HepG2 (cell line): ENCODE measurements around the gene PCBD2. TPM values are rescaled to one million over a fixed set of nuclear protein-coding genes. Genes with fewer than 3 reads are reported as not detected.

Source experiments
- AGO1 ChIP-seq: fragments of 200-400 bp; formaldehyde crosslinking; IDR thresholded peaks from 2 replicates; pipeline ENCODE4 v1.6.1; 2017; ENCODE audit warnings: mild to moderate bottlenecking, low read depth, low read length, moderate library complexity; ENCODE audit not compliant: poor library complexity, severe bottlenecking
- ARID2 ChIP-seq: sonication (generic); formaldehyde crosslinking; IDR thresholded peaks from 2 replicates; pipeline ENCODE4 v1.8.1; 2022; ENCODE audit warnings: mild to moderate bottlenecking, missing genetic modification reagents, borderline replicate concordance
- GATAD1 ChIP-seq: IDR thresholded peaks from 2 replicates; pipeline ENCODE4 v1.6.1; 2016; ENCODE audit warnings: missing genetic modification reagents, missing compliant biosample characterization
- HHEX ChIP-seq: IDR thresholded peaks from 2 replicates; pipeline ENCODE4 v1.6.1; 2016; ENCODE audit warnings: control low read depth
- ISL2 ChIP-seq: sonication (generic); formaldehyde crosslinking; IDR thresholded peaks from 2 replicates; pipeline ENCODE4 v1.5.0; 2020; ENCODE audit warnings: missing genetic modification reagents
- NR2C2 ChIP-seq: sonication (generic); formaldehyde crosslinking; IDR thresholded peaks from 2 replicates; pipeline ENCODE4 v1.4.0; 2020; ENCODE audit warnings: missing genetic modification reagents, mild to moderate bottlenecking, moderate library complexity, borderline replicate concordance
- POGZ ChIP-seq: sonication (generic); formaldehyde crosslinking; IDR thresholded peaks from 2 replicates; pipeline ENCODE4 v1.4.0; 2020; ENCODE audit warnings: mild to moderate bottlenecking, missing genetic modification reagents
- SMC3 ChIP-seq: IDR thresholded peaks from 2 replicates; pipeline ENCODE4 v1.6.1; 2011; ENCODE audit warnings: low read length, improper control_type of control experiment
- TAF1 ChIP-seq: sonication (generic); formaldehyde crosslinking; IDR thresholded peaks from 2 replicates; pipeline ENCODE4 v1.4.0; 2020; ENCODE audit warnings: missing genetic modification reagents
- TP53 ChIP-seq: sonication (generic); formaldehyde crosslinking; conservative IDR thresholded peaks from 2 replicates; pipeline ENCODE4 v1.4.0; 2020; ENCODE audit warnings: missing genetic modification reagents
- ZNF143 ChIP-seq: sonication (generic); formaldehyde crosslinking; IDR thresholded peaks from 2 replicates; pipeline ENCODE4 v1.4.0; 2020; ENCODE audit warnings: missing genetic modification reagents
- ZNF264 ChIP-seq: sonication (generic); formaldehyde crosslinking; IDR thresholded peaks from 2 replicates; pipeline ENCODE4 v1.4.0; 2020; ENCODE audit warnings: missing genetic modification reagents
- ZNF629 ChIP-seq: sonication (generic); formaldehyde crosslinking; conservative IDR thresholded peaks from 2 replicates; pipeline ENCODE4 v1.5.0; 2020; ENCODE audit warnings: missing genetic modification reagents
- ZNF777 ChIP-seq: sonication (generic); formaldehyde crosslinking; IDR thresholded peaks from 2 replicates; pipeline ENCODE4 v1.4.0; 2020; ENCODE audit warnings: missing genetic modification reagents
- ZSCAN5A ChIP-seq: sonication (generic); formaldehyde crosslinking; IDR thresholded peaks from 2 replicates; pipeline ENCODE4 v1.8.0; 2022; ENCODE audit warnings: mild to moderate bottlenecking, missing genetic modification reagents, borderline replicate concordance
- polyA plus RNA-seq, 8 experiments: library from polyadenylated mRNA; depleted of rRNA in 3 of 8; stranded (reverse) in 7 of 8; unstranded in 1 of 8; fragments of >200 nt; fragmentation: Illumina TruSeq in 4 of 8; extraction: Trizol in 4 of 8; gene quantifications; 2 replicates each; pipeline versions ENCODE4 v1.2.1 to v1.2.3, GENCODE V29; 2011 to 2016; ENCODE audit warnings: low read depth in 4 of 8, missing spikeins in 1 of 8, mixed read lengths in 1 of 8; ENCODE audit not compliant: insufficient read depth in 1 of 8
- total RNA-seq, 5 experiments: library from RNA; depleted of rRNA; stranded (reverse); fragments of >200 nt; fragmentation: Illumina TruSeq; extraction: Trizol; gene quantifications; 2 replicates each; pipeline ENCODE4 v1.2.3, GENCODE V29; 2016; ENCODE audit warnings: low read depth in 1 of 5
- TF ChIP-seq, protein P1 (sequence below), 2 experiments: sonication (generic) in 1 of 2; formaldehyde crosslinking in 1 of 2; IDR thresholded peaks; 2 replicates each; pipeline versions ENCODE4 v1.4.0 to v1.6.1; 2018 to 2020; ENCODE audit warnings: missing genetic modification reagents in 2 of 2, borderline replicate concordance in 1 of 2, low read depth in 1 of 2, mild to moderate bottlenecking in 1 of 2, missing biosample characterization in 1 of 2
- TF ChIP-seq, protein P2 (sequence below): sonication (generic); formaldehyde crosslinking; IDR thresholded peaks from 2 replicates; pipeline ENCODE4 v1.5.1; 2020; ENCODE audit warnings: missing genetic modification reagents, mild to moderate bottlenecking, borderline replicate concordance

PCBD2 gene
- total and polyA plus RNA-seq, 2 of the 13 experiments (the other 11 are each of a cell fraction or from before 2014, with no cell fraction given), result 5.5 to 12.0 TPM

DNA sequence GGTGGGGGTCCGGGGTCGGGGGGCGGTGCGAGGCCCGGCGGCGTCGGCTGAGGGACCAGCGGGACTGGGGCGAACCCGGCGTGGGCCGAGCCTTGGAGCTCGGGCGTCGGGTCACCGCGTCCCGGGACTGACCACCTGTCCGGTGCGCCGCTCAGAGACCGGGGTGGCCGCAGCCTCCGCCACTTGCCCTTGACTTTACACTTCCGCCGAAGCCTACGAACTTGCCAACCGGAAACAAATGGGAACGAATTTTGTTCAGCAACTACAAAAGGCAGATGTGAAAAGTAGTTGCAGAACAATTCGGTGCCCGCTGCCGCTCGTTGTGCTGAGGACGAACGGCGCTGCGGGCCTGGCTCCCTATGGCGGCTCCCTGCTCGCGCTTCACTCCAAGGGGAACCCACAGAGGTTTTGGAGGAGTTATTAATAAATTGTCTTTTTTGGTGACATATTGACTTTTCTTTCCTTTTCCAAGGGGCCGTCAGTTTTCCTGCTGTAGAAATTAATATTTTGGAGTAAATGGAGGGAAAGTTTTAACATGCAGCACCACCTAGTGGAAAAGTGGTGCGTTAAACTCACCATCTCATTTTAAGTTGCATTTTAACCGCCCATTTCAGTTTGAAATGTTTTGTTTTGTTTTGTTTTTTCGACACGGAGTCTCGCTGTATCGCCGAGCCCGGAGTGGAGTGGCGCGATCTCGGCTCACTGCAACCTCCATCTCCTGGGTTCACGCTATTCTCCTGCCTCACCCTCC lies 490 bp downstream of the PCBD2 start (continued):
- peak; percentile 43; the same call in 1 of the 2 replicates for TF ChIP-seq ZNF264 (CRISPR knock-in tag)
- no peak for TF ChIP-seq HHEX (CRISPR knock-in tag)
- peak; percentile 57 for TF ChIP-seq ZNF777 (CRISPR knock-in tag)
- 0 out of 2 replicates have a peak, but pooled peaks have one; percentile 7 for TF ChIP-seq NR2C2 (CRISPR knock-in tag)
- TF ChIP-seq GATAD1 (CRISPR knock-in tag), result peak; percentile 27; the same call in 1 of the 2 replicates
- no peak for TF ChIP-seq AGO1
- TF ChIP-seq POGZ, result no peak
- TF ChIP-seq SMC3, result peak; percentile 32; the same call in 1 of the 2 replicates
- 0 out of 2 replicates have a peak, but pooled peaks have one; percentile 6 for TF ChIP-seq ZNF143 (CRISPR knock-in tag)
- peak; percentile 61 for TF ChIP-seq TAF1 (CRISPR knock-in tag)
- 0 out of 2 replicates have a peak, but pooled peaks have one; percentile 28 for TF ChIP-seq ZNF629 (CRISPR knock-in tag)
- 0 out of 2 replicates have a peak, but pooled peaks have one; percentile 57 for TF ChIP-seq ARID2
- TF ChIP-seq, protein P1, sequence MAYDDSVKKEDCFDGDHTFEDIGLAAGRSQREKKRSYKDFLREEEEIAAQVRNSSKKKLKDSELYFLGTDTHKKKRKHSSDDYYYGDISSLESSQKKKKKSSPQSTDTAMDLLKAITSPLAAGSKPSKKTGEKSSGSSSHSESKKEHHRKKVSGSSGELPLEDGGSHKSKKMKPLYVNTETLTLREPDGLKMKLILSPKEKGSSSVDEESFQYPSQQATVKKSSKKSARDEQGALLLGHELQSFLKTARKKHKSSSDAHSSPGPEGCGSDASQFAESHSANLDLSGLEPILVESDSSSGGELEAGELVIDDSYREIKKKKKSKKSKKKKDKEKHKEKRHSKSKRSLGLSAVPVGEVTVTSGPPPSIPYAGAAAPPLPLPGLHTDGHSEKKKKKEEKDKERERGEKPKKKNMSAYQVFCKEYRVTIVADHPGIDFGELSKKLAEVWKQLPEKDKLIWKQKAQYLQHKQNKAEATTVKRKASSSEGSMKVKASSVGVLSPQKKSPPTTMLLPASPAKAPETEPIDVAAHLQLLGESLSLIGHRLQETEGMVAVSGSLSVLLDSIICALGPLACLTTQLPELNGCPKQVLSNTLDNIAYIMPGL (CRISPR knock-in tag; IDR thresholded peaks at IDR 0.05; ENCODE audit: borderline replicate concordance in 1 of 2, low read depth in 1 of 2), result peak; percentile 24 to 40; a peak in 3 of 4 replicates
- TF ChIP-seq TP53 (CRISPR knock-in tag), result 0 out of 2 replicates have a peak, but pooled peaks have one; percentile 31
- 0 out of 2 replicates have a peak, but pooled peaks have one; percentile 48 for TF ChIP-seq ISL2 (CRISPR knock-in tag)
- TF ChIP-seq, protein P2, sequence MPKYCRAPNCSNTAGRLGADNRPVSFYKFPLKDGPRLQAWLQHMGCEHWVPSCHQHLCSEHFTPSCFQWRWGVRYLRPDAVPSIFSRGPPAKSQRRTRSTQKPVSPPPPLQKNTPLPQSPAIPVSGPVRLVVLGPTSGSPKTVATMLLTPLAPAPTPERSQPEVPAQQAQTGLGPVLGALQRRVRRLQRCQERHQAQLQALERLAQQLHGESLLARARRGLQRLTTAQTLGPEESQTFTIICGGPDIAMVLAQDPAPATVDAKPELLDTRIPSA, result 0 out of 2 replicates have a peak, but pooled peaks have one; percentile 41
- TF ChIP-seq ZSCAN5A (CRISPR knock-in tag), result peak; percentile 51; the same call in 1 of the 2 replicates
